Suprapubic skin (tissue), 3 donors: ENCODE results near the gene BRPF1.

Experiments
- CTCF ChIP-seq, 2 donors: fragments of 200-600 bp in 1 of 2; fragments of 450-650 bp in 1 of 2; sonication (generic) in 1 of 2; IDR thresholded peaks; one replicate each; pipeline ENCODE4 v1.5.1; 2016 to 2019; ENCODE audit warnings: antibody characterized with exemption in 2 of 2, mild to moderate bottlenecking in 1 of 2, moderate library complexity in 1 of 2
- EP300 ChIP-seq: sonication (generic); formaldehyde crosslinking; IDR thresholded peaks from one replicate; pipeline ENCODE4 v1.6.1; 2017; ENCODE audit warnings: antibody characterized with exemption

- no peak for TF ChIP-seq CTCF (IDR thresholded peaks at IDR 0.05)
- no peak for TF ChIP-seq EP300
Measured at GRCh38 chr3:9691636-9692035, 39.9 kb upstream of the BRPF1 start.
